DMS 273 treated with DMSO at 0.1 percent for 48 hours (cell line): Measurements from ENCODE around the gene KCTD13.
"Not testable (repeated sequence)": the region's sequence is repeated elsewhere in the genome, so short reads cannot be mapped to it uniquely, and the experiment has no call there.

Experiments used
- DNase-seq: peaks from one replicate; lab custom pipeline; 2025; lab: John Stamatoyannopoulos, UW

Gene KCTD13, protein sequence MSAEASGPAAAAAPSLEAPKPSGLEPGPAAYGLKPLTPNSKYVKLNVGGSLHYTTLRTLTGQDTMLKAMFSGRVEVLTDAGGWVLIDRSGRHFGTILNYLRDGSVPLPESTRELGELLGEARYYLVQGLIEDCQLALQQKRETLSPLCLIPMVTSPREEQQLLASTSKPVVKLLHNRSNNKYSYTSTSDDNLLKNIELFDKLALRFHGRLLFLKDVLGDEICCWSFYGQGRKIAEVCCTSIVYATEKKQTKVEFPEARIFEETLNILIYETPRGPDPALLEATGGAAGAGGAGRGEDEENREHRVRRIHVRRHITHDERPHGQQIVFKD

GRCh38 chr16:29925781-29926710, at the start of gene KCTD13:
TSS of gene KCTD13 (minus strand) at chr16:29926226. CDS start at chr16:29926033, 193 bp downstream.
- DNase-seq: peak; percentile 60

DNA sequence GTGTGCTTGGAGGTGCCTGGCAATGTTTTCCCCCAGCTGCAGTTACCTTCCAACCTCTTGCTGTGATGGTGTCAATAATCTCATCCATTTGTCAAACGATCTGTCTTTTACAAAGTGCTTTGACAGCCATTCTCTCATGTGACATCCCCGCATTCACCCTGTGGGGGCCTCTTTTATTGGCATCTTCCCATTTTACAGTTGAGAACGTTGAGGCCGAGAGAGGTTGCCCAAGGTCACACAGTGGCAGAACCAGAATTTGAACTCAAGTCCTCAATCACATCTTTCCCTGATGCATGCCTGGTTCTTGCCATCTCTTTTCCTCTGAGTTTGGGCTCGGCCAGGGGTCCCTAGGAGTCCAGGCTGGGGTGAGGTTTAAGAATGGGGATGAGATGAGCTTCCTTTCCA, 49.1 kb upstream of the KCTD13 start:
- no peak for DNase-seq

- no peak for DNase-seq
Measured at GRCh38 chr16:29974291-29975133, 48.5 kb upstream of the KCTD13 start.

GRCh38 chr16:29973384-29974246, 47.6 kb upstream of the KCTD13 start, which contains the start of gene TAOK2:
TSS of gene TAOK2 (plus strand) at chr16:29973868. CDS start at chr16:29977773, 3,905 bp downstream.
- DNase-seq: peak; percentile 97

GRCh38 chr16:29972992-29973383, 47.0 kb upstream of the KCTD13 start:
- no peak for DNase-seq

GRCh38 chr16:29972500-29972899, 46.5 kb upstream of the KCTD13 start:
- no peak for DNase-seq

GRCh38 chr16:29971304-29971703, 45.3 kb upstream of the KCTD13 start:
- DNase-seq: no peak

DNA sequence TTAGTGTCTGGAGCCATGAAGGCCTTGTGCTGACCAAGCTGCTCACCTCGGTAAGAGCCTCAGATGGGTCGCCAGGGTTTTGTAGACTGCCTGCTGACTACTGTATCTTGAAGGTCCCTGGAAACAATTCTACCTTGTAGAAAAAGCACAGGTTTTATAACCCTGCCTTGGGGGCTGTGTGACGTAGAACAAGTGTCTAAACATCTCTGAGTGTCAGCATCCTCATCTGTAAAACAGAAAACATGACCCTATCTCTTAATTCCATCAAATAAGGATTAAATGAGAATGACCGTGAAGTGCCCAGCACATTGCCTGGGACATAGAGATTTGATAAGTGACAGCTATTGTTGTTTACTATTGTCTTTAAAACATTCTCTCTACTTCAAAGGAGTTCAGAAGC, 42.2 kb upstream of the KCTD13 start:
- no peak for DNase-seq

GRCh38 chr16:29963021-29963743, 37.2 kb upstream of the KCTD13 start:
- DNase-seq: no peak

- DNase-seq: no peak
Measured at GRCh38 chr16:29962344-29962994, 36.4 kb upstream of the KCTD13 start.

DNA sequence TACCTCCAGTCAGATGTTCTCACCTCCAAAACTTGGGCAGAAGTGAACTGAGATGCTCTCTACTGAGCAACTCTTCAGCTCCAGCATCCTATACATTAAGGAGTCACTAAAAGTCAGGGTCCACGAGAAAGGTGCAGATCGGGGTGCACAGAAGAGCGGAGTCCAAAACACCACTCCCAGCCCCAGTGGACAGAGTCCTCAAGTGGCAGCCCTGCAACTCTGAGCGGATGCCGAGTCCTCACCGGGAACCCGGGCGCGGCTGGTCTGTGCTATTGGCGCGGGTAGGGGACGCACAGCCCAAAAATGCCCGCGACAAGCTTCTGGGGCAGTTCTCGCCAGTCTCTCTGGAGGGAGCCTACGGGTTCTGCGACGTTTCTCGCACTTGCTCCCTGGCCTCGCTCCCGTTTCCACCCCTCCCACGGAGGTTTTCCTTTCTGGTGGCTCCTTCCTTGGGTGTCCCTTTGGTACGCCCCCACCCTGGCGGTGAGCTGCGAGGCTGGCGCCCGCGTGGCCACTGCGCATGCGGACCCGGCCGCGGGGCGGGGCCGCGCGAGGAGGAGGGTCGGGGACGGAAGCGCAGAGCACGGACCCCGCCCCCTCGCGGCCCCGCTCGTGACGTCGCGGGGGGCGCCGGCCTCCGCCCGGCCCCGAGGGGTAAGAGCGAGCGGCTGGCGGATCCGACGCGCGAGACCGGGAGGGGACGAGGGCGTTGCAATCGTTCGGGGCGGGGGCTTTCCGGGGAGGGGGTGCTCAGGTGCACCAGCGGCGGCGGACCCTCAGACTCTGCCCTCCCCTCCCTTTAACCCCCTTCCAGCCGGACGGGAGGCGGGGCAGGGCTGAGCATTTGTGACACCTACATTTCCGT, 35.7 kb upstream of the KCTD13 start, which contains the start of gene TMEM219:
TSS of gene TMEM219 (plus strand) at position 601 of the 865 bp plus-strand sequence. CDS start 1,065 bp downstream, outside the sequence.
- peak; percentile 69 for DNase-seq

DNA sequence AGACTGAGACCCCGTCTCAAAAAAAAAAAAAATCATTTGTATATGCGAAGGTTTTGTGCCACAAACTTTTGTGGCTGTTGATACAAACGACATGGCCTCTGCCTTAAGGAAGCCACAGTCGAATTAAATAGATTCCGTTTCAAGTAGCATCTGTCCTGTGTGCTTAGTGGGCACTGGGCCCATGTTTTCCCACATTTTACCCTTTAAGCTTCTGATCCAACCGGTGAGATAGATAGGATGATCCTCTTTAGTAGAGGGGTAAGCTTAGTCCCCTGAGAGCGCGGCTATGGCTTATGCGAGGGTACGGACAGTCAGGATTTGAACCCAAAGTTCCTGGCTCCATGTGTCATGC, 35.1 kb upstream of the KCTD13 start:
- peak; percentile 29 for DNase-seq

DNA sequence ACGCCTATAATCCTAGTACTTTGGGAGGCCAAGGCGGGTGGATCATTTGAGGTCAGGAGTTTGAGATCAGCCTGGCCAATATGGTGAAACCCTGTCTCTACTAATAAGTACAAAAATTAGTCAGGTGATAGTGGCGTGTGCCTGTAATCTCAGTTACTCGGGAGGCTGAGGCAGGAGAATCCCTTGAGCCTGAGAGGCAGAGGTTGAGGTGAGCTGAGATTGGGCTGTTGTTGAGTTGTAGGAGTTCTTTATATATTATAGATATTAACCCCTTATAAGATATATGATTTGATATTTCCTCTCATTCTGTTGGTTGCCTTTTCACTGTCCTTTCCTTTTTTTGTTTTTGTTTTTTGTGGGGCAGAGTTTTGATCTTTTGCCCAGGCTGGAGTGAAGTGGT, 33.8 kb upstream of the KCTD13 start:
- not testable (repeated sequence) for DNase-seq

DNA sequence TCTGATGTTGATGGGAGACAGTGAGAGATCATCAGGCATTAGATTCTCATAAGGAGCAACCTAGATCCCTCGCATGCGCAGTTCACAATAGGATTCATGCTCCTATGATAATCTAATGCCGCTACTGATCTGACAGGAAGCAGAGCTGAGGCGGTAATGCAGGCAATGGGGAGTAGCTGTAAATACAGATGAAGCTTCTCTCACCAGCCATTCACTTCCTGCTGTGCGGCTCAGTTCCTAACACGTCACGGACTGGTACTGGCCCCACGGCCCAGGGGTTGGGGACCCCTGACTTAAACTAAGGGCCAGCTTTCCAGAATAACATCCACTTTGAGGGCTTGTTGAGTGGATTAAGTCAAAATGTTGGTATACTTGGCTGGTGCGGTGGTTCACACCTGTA, 33.3 kb upstream of the KCTD13 start:
- no peak for DNase-seq

GRCh38 chr16:29958756-29959155, 32.7 kb upstream of the KCTD13 start:
- DNase-seq: no peak

DNA sequence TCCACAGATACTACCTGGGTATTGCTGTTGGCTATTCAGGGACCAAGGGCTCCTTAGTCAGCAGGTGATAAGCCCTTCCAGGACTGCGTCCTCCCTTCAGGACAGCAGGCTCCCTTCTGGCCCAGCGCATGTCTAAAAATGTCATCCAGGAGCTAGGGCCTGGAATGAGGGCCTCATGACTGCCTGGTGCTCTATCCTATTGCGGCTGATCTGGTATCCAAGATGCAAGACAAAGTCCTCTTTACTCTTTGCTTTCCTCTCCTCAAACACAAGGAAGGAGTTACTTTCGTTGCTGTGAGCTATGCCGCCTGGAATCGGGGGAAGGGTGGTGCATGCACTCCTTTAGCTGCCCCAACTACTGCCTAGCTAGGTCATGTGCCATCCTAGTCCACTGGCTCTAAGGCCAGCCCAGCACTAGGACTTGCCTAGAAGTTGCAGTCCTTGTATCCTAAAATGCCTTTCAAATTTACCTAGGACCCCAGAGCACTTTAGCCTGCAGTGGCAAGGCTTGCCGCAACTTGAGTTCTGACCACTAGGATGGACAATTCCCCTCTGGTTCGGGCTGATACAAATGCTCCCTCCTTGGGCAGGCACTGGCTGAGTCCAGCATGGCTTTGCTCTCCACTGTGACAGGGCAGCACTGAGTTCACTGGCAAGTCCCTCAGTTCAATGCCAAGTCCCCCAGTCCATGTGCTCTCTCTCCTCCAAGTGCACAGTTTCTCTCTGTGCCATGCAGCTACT, 25.8 kb upstream of the KCTD13 start:
- no peak for DNase-seq

DNA sequence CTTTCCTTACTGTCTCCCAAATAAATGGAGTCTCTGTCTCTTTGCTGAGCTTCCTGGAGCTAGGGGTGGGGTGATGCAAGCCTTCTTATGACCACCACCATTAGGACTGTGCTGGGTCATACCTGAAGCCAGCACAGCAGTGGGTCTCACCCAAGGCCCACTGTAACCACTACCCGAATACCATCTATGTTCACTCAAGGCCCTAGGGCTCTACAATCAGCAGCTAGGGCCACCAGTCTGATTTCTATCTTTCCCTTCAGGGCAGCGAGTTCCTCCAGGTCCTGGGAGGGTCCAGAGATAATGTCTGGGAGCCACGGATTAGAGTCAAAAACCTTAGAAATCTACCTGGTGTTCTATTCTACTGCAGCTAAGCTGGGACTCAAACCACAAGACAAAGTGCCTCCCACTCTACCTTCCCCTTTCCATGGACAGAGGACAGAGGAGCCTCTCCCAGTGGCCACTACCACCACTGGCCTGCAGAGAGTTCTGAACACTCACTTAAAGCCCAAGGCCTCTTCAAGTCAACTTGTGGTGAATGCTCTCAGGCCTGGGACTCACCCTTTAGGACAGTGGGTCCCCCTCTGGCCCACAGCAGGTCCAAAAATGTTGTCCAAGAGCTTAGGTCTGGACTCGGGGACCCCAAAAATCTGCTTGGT, 24.9 kb upstream of the KCTD13 start:
- no peak for DNase-seq

GRCh38 chr16:29947897-29948296, 21.9 kb upstream of the KCTD13 start:
- no peak for DNase-seq
